ENCODE results near the gene ANXA4. TPM values are rescaled to one million over a fixed set of nuclear protein-coding genes. Genes with fewer than 3 reads are reported as not detected.
A peak's percentile ranks its signal among the peaks of the same experiment; 100 is the strongest.

ANXA4 gene
- polyA plus RNA-seq, 1 of the 3 experiments (the other 2 are of a cell fraction): 137 TPM

DNA sequence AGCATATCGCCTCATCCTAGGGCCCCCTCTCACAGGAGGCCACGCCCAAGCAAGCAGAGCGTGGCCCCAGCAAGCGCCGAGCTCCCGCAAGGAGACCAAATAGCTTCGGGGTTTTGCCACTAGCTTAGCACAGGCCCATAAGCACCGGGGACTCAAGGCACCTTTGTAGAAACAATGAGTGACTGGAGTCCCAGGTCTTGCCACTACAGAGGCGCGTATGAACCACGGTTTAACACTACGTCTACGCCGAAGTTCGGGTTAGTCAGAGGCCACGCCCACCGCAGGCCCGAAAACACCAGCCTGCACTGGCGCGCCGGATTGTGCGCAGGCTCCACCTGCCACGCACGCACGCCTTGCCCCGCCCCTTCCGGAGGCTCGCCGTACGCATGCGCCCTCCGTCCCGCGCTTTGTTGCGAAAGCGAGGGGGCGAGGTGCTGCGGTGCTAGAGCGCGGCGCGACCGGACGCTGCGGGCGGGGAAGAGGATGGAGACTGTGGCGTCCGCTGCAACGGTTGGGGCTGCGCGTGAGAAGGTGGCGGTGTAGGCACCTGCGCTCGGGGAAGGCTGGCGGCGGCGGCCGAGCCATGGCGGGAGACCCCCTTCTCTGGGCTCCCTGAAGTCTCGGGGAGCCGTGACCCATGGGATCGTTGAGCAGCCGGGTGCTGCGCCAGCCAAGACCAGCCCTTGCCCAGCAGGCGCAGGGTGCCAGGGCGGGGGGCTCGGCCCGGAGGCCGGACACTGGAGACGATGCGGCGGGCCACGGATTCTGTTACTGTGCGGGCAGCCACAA, 87.5 kb downstream of the ANXA4 start, which contains the start of gene GMCL1:
GMCL1 (plus strand) TSS at position 405 of the 789 bp plus-strand sequence; CDS start at position 638, 233 bp downstream.
- POLR2A ChIA-PET: interaction anchor here (0.7 kb wide), 1 partner anchor 65 kb away, joined by 4 read pairs; the partner anchor contains the start of gene SNRNP27
- H3F3A ChIP-seq (replicated peaks; ENCODE audit: insufficient read depth): peaks cover 14% of the 10 kb centered on the region
- no peaks in the 10 kb centered on the region for H3K27me3 ChIP-seq (ENCODE audit: insufficient read depth)
- H3K9ac ChIP-seq: peak within 1 kb of the TSS; percentile 72
- H3K79me2 ChIP-seq (ENCODE audit: insufficient read depth): peaks cover 42% of the 10 kb centered on the region
- no peaks in the 10 kb centered on the region for H3K9me3 ChIP-seq
- H3K27ac ChIP-seq (ENCODE audit: low read depth in 2 of 2, low read length in 1 of 2): peak within 1 kb of the TSS; percentile 87 to 95
- peaks cover 10 to 11% of the 10 kb centered on the region in 2 experiments for H3K4me1 ChIP-seq (ENCODE audit: control insufficient read depth in 1 of 2, insufficient read depth in 2 of 2, low read depth in 1 of 2, low read length in 1 of 2)
- CTCF ChIA-PET: interaction anchor here (2.0 to 5.0 kb wide), 3 partner anchors 12 to 105 kb away, joined by 10 to 38 read pairs (median 34); no protein-coding TSS in a partner anchor
- H3K36me3 ChIP-seq (replicated peaks in 1 of 2; ENCODE audit: control insufficient read depth in 1 of 2, insufficient read depth in 2 of 2, low read length in 1 of 2): peaks cover 7 to 8% of the 10 kb centered on the region in 2 experiments
- no peaks in the 10 kb centered on the region for H4K20me1 ChIP-seq (ENCODE audit: insufficient read depth)
- H3K9me2 ChIP-seq: no peaks in the 10 kb centered on the region
- peak within 1 kb of the TSS; percentile 83 for H3K4me2 ChIP-seq
- WGBS (ENCODE audit: low lambda C conversion rate): under 1% methylated on average over 37 of the region's 74 CpGs
- H2AFZ ChIP-seq (ENCODE audit: low read depth): peak within 1 kb of the TSS; percentile 88
- H3K4me3 ChIP-seq (ENCODE audit: low read depth in 2 of 2, low read length in 1 of 2): peak within 1 kb of the TSS; percentile 82 to 95
- TF ChIP-seq POLR2AphosphoS5 (IDR thresholded peaks at IDR 0.05; ENCODE audit: low read depth, low read length) (peak; percentile 94), TAF1 (IDR thresholded peaks at IDR 0.05; ENCODE audit: borderline replicate concordance, low read depth, low read length) (peak; percentile 80), RCOR1 (IDR thresholded peaks at IDR 0.05; ENCODE audit: low read length) (0 out of 2 replicates have a peak, but pooled peaks have one; percentile 10), MXI1 (IDR thresholded peaks at IDR 0.05; ENCODE audit: low read depth, low read length) (peak; percentile 89), GABPA (IDR thresholded peaks at IDR 0.05; ENCODE audit: low read depth) (peak; percentile 76), ELF1 (IDR thresholded peaks at IDR 0.05) (no peak), NRF1 (IDR thresholded peaks at IDR 0.05; ENCODE audit: low read depth, low read length) (peak; percentile 97)
- TF ChIP-seq, protein P1, sequence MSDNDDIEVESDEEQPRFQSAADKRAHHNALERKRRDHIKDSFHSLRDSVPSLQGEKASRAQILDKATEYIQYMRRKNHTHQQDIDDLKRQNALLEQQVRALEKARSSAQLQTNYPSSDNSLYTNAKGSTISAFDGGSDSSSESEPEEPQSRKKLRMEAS (IDR thresholded peaks at IDR 0.05; ENCODE audit: low read depth): peak; percentile 79
- TF ChIP-seq, protein P2, sequence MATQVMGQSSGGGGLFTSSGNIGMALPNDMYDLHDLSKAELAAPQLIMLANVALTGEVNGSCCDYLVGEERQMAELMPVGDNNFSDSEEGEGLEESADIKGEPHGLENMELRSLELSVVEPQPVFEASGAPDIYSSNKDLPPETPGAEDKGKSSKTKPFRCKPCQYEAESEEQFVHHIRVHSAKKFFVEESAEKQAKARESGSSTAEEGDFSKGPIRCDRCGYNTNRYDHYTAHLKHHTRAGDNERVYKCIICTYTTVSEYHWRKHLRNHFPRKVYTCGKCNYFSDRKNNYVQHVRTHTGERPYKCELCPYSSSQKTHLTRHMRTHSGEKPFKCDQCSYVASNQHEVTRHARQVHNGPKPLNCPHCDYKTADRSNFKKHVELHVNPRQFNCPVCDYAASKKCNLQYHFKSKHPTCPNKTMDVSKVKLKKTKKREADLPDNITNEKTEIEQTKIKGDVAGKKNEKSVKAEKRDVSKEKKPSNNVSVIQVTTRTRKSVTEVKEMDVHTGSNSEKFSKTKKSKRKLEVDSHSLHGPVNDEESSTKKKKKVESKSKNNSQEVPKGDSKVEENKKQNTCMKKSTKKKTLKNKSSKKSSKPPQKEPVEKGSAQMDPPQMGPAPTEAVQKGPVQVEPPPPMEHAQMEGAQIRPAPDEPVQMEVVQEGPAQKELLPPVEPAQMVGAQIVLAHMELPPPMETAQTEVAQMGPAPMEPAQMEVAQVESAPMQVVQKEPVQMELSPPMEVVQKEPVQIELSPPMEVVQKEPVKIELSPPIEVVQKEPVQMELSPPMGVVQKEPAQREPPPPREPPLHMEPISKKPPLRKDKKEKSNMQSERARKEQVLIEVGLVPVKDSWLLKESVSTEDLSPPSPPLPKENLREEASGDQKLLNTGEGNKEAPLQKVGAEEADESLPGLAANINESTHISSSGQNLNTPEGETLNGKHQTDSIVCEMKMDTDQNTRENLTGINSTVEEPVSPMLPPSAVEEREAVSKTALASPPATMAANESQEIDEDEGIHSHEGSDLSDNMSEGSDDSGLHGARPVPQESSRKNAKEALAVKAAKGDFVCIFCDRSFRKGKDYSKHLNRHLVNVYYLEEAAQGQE (IDR thresholded peaks at IDR 0.05; ENCODE audit: low read depth, low read length): no peak
- DNase-seq: peak; percentile 94

Data from SK-N-SH (cell line).